Fibroblast of peridontal ligament (primary cell): ENCODE results near the gene NEURL3.

Experiments used
- DNase-seq: peaks from one replicate; pipeline ENCODE4 v3.0.0-alpha.2; 2010; ENCODE audit errors: extremely low read depth

The NEURL3 gene

DNA sequence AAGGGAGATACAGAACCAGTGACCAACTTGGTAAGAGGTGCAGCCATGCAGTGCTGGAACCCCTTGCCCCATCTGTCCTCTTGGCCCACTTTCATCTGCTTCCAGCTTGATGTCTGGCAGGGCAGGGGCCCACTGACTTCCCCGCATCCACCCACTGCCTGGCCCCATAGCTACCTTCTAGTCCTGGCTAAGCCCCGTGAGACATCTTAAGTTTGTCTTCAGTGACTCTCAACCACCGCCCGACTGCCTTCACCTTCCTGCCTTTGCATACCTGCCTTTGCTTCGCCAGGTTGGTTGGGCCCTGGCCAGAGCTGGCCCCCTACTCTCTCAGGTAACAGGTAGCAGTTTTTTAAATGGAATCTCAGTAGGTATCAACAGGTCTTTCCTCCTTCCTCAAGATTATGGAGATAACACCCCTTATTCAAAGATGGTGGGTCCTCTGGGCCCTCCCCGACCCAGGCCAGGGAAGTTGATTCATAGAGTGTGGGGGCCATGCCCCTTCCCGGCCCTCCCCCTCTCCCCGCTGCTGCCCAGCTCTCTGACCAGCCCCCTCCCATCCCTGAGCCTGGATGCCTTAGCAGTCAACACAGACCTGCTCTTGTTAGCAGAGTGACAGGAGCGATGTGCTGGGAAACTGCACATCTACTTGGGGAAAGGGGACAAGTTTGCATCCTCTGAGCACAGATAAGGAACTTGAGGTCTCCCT lies 34.2 kb upstream of the NEURL3 start:
- no peak for DNase-seq

DNA sequence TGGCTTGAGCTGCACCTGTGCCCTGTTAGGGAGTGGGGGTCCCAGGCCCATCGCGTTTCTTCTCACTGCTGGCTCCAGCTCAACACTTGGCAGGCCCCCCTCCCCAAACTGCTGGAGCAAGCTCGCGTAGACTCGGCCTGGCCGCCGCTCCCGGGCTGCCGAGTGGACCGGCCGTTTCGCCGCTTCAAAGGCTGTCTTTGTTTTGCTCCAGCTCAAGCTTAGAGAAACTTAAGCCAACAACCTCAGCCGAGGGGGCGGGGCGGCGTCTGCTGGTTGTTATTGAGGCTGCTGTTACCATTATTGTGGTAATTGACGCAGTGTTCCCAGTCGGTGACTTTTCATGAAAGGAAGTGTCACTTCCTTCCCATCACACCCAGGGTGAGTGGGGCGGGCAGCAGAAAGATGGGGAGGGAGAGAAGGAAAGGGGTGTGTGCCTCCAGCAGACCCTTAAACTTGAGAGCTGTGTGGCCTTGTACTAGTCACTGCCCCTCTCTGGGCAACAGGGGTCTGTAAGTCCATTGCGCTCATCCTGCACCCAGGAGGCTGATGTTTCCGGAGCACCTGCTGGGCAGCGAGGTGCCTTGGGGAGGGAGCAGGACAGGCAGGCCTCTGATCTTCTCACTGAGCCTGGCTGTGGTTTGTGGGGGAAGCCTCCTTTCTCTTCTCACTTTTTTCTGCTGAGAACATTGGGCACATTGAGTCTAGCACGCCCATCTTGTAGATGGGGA lies 33.5 kb upstream of the NEURL3 start:
- no peak for DNase-seq

DNA sequence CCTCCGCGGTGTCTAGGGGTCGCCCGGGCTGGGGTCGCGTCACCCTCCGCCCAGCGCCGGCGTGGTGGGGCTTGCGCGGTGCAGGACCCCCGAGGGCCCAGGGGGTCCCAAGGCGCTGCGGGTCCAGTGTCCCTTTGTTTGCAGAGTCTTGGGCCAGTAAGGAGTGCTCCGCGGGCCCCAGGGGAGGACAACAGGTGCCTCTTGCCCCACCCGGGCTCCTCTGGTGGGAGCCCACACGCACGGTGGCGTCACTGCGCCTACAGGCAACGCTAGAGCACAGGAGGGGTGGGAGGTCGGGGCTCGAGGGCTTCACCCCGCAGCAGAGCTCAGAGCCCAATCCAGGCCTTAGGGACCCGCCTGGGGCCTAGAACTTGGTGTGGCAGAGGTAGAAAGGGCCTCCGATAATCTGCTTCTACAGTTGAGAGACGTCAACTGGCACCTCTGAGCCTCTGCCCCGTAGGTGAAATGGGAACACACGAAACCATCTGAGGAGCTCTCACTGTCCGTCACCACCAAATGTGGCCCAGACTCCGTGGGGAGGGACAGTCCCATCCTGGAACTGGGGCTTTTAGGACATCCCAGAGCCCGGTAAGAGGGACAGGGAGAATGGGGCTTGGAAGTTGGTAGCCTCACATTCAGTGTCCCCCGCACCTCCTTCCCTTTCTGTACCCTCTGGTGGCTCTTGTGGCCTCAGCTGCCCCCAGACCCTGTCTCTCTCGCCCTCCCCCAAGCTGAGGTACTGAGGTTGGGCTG lies 32.8 kb upstream of the NEURL3 start:
- DNase-seq: no peak

DNA sequence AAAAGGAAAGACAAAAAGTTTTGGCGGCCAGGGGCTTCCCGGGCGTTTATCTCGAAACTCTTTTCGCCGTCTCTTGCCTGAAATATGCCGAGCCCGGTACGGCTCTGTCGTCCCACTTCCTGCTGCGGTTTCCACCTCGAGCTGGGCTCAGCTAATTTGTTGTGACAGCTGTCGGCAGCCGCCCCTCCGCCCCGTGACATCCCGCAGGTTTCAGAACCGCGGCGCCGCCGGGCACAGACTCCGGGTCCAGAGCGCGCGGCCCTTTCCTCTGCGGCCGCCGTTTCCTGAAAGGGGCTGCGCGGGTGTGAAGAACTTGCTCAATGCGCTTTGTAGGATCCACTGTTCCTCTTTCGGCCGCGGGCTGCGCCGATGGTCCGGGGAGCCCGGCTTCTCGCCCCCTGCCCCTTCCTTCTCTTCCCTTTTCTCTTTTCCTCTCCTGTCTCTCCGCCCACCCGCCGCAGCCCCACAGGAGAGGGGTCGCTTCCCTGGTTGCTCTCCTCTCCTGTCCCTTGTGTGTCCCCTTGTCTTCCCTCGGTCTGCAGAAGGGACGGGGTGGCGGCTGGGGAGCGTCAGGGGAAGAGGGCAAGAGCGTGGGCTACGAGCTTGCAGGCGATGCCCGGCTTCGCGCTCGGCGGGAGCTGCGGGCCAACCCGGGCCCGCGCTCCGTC lies 32.0 kb upstream of the NEURL3 start:
- peak; percentile 38 for DNase-seq

DNA sequence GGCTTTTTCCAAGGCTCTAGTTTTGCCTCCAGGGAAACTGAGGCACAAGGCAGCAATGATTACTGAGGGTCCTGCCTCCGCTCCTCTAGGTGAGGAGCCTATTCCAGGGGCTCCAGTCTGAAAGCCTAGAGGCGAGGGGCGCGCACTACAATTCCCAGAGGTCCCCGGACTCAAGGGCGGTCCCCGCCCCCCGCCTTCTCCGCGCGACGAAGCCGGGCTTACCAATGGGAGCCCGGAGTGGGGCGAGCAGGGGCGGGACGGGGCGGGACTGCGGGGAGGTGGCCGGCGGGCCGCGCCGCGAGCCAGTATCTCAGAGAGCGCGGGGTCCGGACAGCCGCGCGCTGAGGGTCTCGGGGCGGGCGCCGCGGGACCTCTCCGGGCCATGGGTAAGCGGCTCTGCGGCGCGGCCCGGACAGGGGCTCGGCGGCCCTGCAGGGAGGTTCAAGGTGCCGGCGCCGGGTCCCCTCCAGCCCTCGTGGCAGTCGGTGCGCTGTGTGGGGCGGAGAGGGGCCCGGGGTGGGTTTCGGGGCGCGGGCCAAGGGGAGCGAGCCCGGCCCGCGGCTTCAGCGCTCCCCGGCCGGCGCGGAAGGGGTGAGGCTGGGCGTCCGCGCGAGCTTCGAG lies 31.4 kb upstream of the NEURL3 start, which contains the start of gene ARID5A:
ARID5A (plus strand) TSS at position 308 of the 621 bp plus-strand sequence; CDS start at position 383, 75 bp downstream.
- peak; percentile 69 for DNase-seq

DNA sequence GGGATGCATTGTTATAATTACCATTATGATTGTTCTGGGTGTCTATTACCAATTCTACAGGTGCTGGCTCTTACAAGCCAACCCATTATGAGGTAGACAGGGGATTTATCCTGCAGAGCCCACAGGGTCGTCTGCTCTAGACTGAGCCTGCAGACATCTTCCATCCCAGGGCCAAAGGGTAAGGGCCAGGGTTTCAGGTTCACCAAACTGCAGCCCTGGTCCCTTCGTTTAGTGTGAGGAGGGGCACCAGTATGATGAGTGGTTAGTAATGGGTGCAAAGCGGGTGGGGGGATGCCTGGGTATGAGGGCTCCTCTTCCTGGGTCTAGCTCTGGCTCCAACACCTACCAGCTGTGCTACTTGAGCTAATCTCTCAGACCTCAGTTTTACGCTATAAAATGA lies 30.2 kb upstream of the NEURL3 start:
- no peak for DNase-seq

DNA sequence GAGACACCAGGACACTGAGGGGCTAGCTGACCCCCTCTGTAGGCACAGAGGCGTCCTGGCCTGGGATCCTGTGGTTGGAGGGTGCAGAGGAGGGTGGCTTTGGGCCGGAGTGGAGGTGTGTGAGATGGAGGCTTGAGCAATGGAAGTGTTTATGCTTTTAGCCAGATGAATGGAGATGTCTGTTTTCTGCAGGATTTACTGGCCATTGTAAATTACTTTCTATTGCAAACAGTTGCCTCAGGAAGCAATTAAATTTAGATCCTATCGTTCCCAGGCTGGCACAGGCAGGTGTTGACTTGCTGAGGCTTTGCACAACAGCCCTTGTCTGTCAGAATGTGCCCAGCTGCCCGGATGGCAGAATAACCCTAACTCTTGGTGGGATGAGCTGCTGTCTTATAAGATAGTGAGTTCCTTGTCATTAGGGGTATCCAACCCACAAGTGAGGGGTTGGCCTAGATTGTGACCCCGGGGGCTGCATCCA lies 29.6 kb upstream of the NEURL3 start:
- no peak for DNase-seq

DNA sequence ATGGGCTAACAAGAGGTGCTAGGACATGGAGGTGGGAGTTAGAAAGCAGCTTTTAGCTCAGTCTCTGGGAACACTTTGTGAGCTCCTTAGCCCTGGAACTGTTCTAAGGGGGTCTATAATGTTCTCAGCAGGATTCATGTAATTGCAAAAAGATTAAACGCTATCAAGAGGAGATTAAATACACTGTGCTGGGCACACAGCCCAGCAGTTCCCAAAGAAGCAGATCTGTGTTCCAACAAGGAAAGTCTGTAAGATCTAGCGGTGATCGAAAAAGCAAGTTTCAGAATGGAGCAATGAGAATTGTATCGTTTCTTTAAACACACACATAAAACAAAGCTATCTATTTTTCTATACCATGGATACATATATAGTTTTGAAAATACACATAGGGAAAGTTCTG lies 29.0 kb upstream of the NEURL3 start:
- DNase-seq: no peak

DNA sequence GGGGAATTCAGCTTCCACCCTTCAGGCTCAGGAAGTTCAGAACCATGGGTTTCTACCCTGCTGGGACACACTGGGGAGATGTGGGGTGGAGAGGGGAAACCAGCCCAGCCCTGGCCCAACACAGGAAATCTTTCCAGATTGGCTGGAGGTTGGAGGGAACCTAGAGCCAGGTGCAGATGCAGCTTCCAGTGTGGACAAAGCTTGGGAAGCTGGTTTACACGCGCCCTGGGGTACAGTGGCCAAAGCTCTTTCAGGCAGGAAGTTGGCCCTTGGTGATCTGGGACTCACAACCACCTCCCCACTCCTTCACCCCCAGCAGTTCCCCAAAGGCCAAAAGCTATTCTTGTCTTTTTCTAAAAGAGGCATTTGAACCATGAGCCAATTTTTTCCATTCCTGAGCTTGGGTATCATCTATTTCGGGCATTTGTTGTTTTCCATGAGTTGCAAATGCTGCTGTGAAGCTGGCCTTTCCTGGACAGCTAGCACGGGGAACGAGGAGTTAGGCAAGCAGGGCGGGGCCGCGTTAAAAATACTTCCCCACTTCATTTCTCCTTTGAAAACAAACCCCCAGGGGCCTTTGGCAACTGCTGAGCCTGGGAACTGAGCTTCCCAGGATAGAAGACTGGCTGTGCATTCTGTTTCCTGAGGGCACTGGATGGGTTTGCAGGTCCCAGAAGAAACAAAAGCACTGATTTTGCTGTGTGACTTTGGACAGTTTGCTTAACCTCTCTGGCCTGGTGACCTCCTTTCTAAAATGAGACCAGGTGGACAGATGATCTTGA lies 28.3 kb upstream of the NEURL3 start:
- peak; percentile 95 for DNase-seq

DNA sequence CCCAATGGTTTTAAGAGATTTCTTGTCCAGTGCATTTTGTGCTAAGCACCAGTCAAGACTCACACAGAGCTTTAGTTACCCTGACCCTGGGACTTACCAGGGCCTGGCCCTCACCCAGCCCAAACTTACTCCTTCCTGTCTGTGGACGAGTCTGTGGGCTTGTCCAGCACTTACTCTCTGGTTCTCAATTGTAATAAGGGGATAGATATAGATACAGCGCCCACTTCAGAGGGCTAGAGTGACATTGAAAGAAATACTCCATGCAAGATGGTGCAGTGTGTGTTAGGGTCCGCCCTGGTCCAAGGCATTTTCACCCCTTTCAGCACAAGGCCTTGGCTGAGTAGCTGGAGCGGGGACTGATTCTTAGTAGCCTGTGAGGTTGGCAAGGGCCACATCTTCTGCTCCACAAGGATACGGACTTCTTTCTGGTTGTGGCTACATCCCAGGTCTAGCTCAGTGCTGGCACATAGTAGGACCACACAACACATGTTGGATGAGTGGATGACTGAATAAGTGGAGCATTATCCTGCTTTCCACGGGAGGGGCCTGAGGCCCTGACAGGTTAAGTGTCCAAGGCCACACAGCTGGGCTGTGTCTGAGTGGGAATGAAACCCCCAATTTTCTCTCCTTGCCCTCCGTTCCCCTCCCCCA lies 27.6 kb upstream of the NEURL3 start:
- no peak for DNase-seq

DNA sequence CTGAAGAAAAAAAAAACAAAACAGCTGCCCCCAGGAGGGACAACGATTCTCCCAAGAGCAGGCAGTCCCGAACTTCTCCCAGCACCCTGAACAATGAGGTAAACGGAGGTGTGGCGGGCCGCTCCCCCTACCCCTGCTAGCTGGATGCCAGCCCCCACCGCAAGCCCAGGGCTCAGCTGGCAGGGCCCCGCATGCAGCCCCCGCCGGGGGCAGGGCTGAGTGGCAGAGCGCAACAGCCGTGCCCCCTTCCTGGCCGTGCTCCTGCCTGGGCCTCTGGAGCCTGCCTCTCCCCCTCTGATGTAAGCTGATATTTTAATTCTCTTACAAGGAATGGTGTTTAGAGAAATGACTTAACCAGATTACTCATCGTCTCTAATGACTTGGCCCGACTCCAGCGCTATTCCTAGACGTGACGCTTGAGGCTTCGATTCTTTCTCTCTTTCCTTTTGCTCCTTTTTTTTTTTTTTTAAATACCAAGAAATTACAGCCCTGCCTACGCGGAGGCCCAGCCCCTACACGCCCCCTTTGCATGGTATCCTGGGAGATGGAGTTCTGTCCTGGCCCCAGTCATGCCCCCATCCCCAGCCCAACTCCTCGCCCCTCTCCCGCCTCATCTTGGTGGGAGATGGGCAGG lies 26.8 kb upstream of the NEURL3 start:
- DNase-seq: peak; percentile 100

DNA sequence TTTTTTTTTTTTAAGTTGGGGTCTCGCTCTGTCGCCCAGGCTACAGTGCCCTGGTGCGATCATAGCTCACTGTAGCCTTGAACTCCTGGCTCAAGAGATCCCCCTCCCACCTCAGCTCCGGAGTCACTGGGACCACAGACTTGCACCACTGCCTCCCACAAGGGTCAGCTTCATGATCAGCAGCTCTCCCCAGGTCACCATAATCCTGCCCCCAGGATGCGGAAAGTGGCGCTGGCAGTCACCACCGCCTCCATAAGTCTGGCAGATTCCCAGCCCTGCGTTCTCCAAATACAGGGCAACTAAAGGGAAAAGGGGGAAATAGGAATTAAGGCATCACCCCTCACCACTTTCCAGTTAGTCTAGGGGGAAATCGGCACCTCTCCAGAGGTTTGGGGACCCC lies 26.2 kb upstream of the NEURL3 start:
- DNase-seq: no peak

DNA sequence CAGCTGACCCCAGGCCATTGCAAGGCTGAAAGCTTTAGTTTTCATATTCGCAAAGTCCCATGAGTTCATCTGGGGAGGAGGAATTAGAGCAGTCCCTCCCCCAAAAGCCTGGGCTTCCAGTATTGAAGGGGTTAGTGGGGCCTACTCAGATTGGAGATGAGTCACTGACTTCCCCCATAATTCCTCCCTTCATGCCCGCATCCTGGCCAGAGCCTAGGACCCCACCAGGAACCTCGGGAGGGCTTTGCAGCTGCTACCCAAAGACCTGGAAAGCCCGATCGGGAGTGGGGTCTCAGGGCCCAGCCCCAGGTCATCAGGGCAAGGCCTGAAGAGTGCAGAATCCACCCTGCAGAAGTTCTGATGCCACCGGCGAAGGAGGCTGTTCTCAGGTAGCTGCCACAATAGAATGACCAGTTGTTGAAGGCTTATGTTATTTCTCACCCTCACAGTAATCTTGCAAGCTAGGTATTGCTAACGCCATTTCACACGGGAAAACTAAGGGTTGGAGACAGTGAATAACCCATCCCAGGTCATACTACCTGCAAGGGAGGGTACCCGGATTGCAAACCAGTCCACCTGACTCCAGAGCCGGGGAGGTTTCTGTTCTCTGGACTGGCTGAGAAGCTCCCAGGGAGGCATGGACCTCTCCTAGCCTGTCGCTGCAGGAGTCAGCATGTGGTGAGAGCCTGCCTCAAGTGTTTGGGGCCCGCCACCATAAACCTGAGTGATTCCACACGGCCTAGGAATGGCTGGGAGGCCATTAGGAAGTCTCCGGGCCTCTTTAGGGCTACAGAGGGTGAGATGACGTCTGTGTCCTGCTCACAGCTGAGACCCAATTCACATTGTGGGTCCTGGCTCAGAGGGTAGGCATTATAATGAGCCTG lies 25.6 kb upstream of the NEURL3 start:
- no peak for DNase-seq

DNA sequence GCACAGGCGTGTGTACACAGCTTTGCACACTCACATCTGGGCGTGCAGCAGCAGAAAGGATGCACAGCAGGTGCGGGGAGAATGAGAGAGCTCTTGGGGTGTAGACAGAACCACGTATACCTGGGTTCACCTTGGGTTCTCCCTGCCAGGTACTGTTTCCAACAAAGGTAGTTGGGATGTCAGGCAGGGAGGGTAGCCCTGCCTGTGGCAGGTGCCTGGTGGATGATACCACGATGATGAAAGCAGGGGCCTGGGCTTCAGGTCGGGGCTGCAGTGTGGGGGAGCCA lies 24.9 kb upstream of the NEURL3 start:
- no peak for DNase-seq

DNA sequence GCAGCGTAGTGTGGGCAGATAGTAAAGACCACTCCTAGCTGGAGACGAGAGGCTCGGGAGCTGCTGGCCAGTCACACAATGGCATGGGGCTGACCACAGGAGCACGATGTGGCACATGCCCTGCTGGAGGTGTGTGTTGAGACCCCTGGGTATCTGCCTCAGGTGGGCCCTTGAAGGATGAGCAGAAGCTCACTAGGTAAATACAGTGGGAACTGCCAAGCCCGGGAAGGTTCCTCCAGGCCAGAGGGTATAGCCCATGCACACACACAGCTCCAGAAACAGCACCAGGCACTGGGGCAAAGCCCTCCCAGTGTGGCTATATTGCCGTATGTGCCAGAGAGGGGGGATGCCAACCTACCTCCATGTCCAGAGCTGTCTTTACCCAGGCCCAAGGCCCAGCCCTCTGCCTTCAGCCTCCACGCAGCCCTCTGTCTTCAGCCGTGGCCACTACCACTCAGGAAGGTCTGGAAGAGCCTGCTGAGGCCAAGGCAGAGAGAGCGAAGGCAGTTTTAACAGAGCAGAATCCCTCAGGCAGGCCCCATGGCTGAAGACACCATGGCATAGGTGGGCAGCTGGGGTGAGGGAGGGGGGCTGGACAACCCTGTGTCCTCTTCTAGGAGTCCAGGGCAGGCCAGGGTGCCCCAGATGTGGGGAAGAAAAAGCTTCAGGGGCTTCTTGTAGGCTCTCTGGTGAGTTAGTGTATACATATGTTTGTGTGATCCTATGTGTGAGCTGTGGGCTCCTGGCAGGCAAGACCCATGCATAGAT lies 24.4 kb upstream of the NEURL3 start:
- DNase-seq: no peak

DNA sequence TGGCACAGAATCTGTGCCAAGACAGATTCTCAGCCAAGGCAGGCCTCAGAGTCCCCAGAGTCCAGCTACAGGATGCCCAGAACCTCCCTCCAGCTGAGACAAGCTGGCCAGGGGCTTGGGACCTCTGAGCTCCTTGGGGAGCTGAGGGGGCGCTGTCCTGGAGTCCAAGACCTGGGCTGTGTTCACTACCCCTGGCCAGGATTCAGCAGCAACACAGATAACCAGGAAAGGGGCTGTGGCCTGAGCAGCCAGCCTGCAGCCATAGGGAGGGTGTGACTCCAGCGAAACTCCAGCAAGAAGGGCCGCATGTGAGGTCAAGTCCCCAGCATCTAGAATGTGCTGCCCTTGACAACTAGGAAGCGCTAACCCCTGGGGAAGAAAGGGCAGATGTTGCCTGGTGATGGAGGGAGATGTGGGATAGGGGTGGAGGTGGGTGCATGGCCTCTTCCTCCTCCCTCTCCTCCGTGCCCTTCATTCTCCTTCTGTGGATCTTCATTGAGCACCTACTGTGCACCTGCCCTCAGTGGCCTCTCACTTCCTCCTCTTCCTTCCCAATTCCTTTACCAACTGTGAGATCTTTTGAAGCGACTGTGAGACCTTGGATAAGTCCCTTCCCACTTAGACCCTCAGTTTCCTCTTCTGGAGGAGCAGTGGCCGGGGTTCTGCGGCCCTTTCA lies 23.7 kb upstream of the NEURL3 start:
- no peak for DNase-seq

DNA sequence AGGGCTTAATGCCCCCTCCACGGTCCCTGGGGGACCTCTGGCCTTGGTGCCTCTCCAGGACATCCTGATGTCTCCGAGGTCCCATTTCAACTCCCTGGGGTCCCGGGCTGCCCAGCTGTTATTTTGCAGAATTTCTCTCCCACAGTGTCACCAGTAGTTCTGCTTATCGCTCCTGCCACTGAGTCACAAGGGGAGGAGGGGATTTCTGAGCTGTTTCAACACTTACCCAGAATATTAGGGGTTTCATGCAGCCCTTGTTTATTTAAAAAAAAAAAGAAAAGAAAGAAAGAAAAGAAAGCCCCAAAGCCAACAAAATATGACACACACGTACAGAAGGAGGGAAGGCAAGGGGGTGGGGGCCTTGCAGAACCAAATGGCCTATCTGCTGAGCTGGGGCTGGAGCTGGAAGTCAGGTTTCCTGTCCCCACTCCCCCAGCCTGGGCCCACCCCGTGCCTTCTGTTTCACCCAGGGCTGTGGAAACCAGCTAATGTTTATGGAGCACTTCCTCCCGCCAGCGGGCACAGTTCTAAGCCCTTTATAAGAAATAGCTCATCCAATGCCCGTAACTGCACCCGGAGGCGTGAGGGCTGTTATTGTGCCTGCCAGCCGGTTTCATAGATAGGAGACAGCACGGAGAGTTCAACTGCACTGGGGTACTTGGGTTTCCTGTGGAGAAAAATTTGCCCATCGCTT lies 23.0 kb upstream of the NEURL3 start:
- peak; percentile 39 for DNase-seq
